Cardiac fibroblast (primary cell): Measurements from ENCODE around the gene NUTM2D.
"Not testable (repeated sequence)": the region's sequence is repeated elsewhere in the genome, so short reads cannot be mapped to it uniquely, and the experiment has no call there.

Source experiments
- DNase-seq, 2 donors: peaks; one replicate each; pipeline versions ENCODE4 v3.0.0 to v3.0.0-alpha.2; 2010; ENCODE audit warnings: low read depth in 2 of 2
- H3K4me3 ChIP-seq, 2 donors: replicated peaks in 1 of 2; 1 replicate in 1 of 2; 2 replicates in 1 of 2; pipeline ENCODE4 v1.5.1; 2011; ENCODE audit warnings: low read depth in 2 of 2, low read length in 2 of 2, mild to moderate bottlenecking in 2 of 2, moderate library complexity in 1 of 2

NUTM2D gene

GRCh38 chr10:87357444-87357843 is at the start of gene NUTM2D:
TSS of gene NUTM2D (plus strand) at chr10:87357744. CDS start at chr10:87358266, 522 bp downstream.
- not testable (repeated sequence) for DNase-seq, H3K4me3 ChIP-seq

- not testable (repeated sequence) for DNase-seq, H3K4me3 ChIP-seq
Measured at GRCh38 chr10:87308702-87309101, 48.8 kb upstream of the NUTM2D start.

GRCh38 chr10:87309657-87310056 is 47.9 kb upstream of the NUTM2D start:
- H3K4me3 ChIP-seq, DNase-seq: not testable (repeated sequence)

DNA sequence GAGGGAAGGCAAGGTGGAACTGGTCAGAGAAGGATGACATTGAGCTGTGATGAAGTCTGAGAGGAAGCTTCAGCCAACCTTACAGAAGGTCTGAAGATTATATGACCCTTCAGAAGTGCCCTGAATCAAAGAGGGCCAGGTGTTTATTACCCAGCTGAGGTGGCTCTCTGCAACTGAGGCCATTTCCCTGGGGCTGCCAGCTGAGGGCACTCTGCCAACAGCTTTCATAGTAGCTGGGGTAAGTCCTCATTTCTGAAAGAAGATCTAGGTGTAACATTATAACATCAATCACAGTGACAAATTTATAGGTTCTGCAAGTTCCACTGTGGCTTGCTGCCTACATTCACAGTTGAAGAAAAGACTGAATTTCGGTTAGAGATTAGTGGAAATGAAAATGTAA is 46.0 kb upstream of the NUTM2D start:
- DNase-seq, H3K4me3 ChIP-seq: not testable (repeated sequence)

- not testable (repeated sequence) for DNase-seq, H3K4me3 ChIP-seq
Measured at GRCh38 chr10:87313649-87314359, 43.7 kb upstream of the NUTM2D start.

GRCh38 chr10:87314360-87314973 is 43.1 kb upstream of the NUTM2D start:
- not testable (repeated sequence) for H3K4me3 ChIP-seq, DNase-seq

- not testable (repeated sequence) for DNase-seq, H3K4me3 ChIP-seq
Measured at GRCh38 chr10:87321505-87321904, 36.0 kb upstream of the NUTM2D start.

GRCh38 chr10:87324559-87324958 is 33.0 kb upstream of the NUTM2D start:
- not testable (repeated sequence) for H3K4me3 ChIP-seq, DNase-seq

DNA sequence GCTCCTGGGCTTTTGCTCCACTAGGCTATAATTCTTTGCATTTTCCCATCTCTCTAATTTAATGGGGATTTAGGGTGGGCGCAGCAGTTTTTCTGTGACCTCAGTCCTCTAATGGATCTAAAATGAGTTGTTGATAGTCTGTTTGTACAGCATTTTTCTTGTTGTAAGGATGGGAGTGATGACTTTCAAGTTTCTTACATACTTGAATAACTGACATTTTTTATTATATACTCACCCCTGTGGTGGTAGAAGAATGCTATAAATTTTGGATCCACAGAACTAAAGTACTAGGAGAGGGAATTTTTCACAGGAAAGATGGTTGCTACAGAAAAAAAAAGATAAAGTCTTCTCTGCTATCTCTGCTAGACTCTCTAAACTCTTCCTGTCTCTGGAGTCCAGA is 29.6 kb upstream of the NUTM2D start:
- H3K4me3 ChIP-seq = not testable (repeated sequence)
- DNase-seq = peak; percentile 1 to 3

GRCh38 chr10:87329131-87329530 is 28.4 kb upstream of the NUTM2D start:
- not testable (repeated sequence) for H3K4me3 ChIP-seq, DNase-seq

DNA sequence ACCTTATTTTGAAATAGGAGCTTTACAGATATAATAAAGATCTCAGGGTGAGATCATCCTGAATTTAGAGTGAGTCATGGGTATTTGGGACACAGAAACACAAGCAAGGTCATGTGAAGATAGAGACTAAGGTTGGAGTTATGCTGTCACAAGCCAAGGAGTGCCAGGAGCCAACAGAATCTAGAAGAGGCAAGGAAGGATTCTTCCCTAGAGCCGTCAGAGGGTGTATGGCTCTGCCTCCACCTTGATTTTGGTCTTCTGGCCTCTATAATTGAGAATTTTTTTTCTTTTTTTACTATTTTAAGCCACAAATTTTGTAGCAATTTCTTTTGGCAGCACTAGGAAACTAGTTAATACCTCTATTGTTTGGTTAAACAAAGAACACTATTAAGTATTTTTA is 24.9 kb upstream of the NUTM2D start:
- not testable (repeated sequence) for DNase-seq

GRCh38 chr10:87340411-87340810 is 17.1 kb upstream of the NUTM2D start:
- peak in 1 of 2 donors; percentile 12 for DNase-seq
- H3K4me3 ChIP-seq = not testable (repeated sequence)

More for the DNA sequence above, 24.9 kb upstream of the NUTM2D start:
- H3K4me3 ChIP-seq = not testable (repeated sequence)

DNA sequence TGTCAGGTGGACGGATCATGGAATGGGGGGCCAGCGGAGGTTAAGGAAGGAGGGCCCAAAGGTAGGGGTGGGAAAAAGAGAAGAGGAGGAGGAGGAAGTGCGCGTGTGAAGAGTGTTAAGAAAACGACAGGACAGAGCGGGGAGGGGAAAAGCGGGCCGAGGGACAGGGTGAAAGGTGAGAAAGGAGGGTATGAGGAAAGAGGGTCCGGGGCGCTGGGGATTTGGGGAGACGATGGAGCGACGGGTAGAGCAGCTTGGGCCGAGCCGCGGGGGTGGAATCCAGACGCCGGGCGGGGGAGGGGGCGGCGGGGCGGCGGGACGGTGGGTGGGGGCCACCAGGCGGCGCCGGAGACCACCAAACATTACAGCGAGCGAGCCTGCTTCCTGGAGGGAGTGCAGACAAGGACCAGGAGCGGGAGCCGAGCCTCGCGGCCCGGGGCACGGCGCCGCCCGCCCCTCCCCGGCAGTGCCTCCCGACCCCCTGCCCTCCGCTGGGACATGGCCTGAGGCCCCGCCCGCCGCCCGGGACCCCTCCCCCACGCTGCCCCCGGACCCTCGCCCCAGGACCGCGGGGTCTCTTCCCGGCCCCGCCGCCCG is 15.9 kb upstream of the NUTM2D start:
- not testable (repeated sequence) for DNase-seq
- H3K4me3 ChIP-seq = peak overlapping the region; percentile 43 to 45

GRCh38 chr10:87342249-87342710 is 15.3 kb upstream of the NUTM2D start:
- peak overlapping the region; percentile 50 to 51 for H3K4me3 ChIP-seq
- peak; percentile 71 to 93 for DNase-seq
